ENCODE measurements around the gene KTN1.

Gene KTN1

DNA sequence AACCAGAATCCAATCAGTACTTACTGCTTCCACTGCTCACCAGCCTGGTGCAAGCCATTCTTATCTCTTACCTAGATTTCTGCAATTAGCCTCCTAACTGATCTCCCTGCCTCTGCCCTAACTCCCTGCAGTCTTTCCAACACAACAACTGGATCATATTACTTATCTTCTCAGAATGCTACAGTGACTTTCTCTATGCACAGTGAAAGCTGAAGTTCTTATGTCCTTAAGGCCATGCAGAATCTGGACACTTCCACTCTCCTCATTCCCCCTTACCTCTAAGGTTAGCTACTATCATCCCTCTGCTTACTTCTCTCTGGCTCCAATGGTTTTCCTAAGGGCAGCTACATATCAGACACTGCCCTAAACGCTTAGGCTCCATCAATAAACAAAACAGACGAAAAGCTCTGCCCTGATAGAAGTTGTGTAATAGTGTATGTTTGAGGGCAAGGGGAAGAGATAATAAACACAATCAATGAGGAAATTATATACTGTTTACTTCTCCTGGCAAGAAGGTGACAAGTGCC is 4.0 kb downstream of the KTN1 start:
- H3K4me3 ChIP-seq (ENCODE audit: low read depth, low read length, poor library complexity, severe bottlenecking): no peak overlapping the region
- no peaks in the 10 kb centered on the region for H3F3A ChIP-seq (ENCODE audit: insufficient read depth, low read length)
- H4K20me1 ChIP-seq (ENCODE audit: insufficient read depth, low read length): peaks cover 2% of the 10 kb centered on the region
- H3K79me2 ChIP-seq (ENCODE audit: insufficient read depth, low read length): peaks cover 75% of the 10 kb centered on the region
- no peaks in the 10 kb centered on the region for H3K27me3 ChIP-seq (ENCODE audit: insufficient read depth, low read length)
- H3K4me1 ChIP-seq (ENCODE audit: insufficient read depth, low read length, severe bottlenecking): peaks cover 37% of the 10 kb centered on the region
- no peaks in the 10 kb centered on the region for H3K9me3 ChIP-seq (ENCODE audit: low read length)
- H3K36me3 ChIP-seq (ENCODE audit: insufficient read depth, low read length): no peaks in the 10 kb centered on the region
- H3K9ac ChIP-seq (ENCODE audit: low read length): no peak overlapping the region
- no peak overlapping the region for H2AFZ ChIP-seq (ENCODE audit: low read length)
- H3K9me2 ChIP-seq (ENCODE audit: low read depth, low read length): no peaks in the 10 kb centered on the region
- no peak for TF ChIP-seq EZH2 (IDR thresholded peaks at IDR 0.05; ENCODE audit: borderline replicate concordance, low read length)
- TF ChIP-seq, protein P1, sequence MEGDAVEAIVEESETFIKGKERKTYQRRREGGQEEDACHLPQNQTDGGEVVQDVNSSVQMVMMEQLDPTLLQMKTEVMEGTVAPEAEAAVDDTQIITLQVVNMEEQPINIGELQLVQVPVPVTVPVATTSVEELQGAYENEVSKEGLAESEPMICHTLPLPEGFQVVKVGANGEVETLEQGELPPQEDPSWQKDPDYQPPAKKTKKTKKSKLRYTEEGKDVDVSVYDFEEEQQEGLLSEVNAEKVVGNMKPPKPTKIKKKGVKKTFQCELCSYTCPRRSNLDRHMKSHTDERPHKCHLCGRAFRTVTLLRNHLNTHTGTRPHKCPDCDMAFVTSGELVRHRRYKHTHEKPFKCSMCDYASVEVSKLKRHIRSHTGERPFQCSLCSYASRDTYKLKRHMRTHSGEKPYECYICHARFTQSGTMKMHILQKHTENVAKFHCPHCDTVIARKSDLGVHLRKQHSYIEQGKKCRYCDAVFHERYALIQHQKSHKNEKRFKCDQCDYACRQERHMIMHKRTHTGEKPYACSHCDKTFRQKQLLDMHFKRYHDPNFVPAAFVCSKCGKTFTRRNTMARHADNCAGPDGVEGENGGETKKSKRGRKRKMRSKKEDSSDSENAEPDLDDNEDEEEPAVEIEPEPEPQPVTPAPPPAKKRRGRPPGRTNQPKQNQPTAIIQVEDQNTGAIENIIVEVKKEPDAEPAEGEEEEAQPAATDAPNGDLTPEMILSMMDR (IDR thresholded peaks at IDR 0.05; ENCODE audit: low read length): no peak
- no peak overlapping the region for H3K27ac ChIP-seq (ENCODE audit: low read depth, low read length, poor library complexity, severe bottlenecking)
- no peak overlapping the region; the same call in 1 of the 2 replicates for H3K4me2 ChIP-seq (ENCODE audit: low read length)

DNA sequence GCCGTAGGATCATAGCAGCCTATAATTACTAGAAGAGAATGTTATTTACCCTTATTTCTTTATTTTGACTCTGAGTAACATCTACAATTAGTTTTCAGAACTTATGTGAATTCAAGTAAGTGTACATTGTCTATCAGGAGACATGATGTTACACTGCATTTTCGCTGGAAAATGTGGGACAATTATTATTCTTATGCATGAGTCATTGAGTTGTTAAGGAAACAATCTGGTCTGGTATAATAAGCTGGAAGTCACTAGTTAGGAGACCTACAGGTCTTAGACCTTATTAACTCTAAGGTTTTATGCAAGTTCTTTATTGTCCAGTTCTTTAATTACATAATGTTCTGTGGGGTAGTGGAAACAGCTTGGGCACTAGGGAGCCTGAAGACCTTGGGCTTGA is 5.8 kb downstream of the KTN1 start:
- Histone ChIP-seq H4K20me1 (ENCODE audit: insufficient read depth, low read length) (peaks cover 2% of the 10 kb centered on the region), H3K27me3 (ENCODE audit: insufficient read depth, low read length) (no peaks in the 10 kb centered on the region), H2AFZ (ENCODE audit: low read length) (no peak overlapping the region), H3K4me2 (ENCODE audit: low read length) (no peak overlapping the region), H3K4me1 (ENCODE audit: insufficient read depth, low read length, severe bottlenecking) (peaks cover 35% of the 10 kb centered on the region), H3K9me3 (ENCODE audit: low read length) (no peaks in the 10 kb centered on the region), H3K4me3 (ENCODE audit: low read depth, low read length, poor library complexity, severe bottlenecking) (no peak overlapping the region), H3K27ac (ENCODE audit: low read depth, low read length, poor library complexity, severe bottlenecking) (no peak overlapping the region), H3K36me3 (ENCODE audit: insufficient read depth, low read length) (0 out of 2 replicates have a peak, but pooled peaks cover 1% of the 10 kb centered on the region), H3K9me2 (ENCODE audit: low read depth, low read length) (no peaks in the 10 kb centered on the region), H3K9ac (ENCODE audit: low read length) (no peak overlapping the region), H3F3A (ENCODE audit: insufficient read depth, low read length) (no peaks in the 10 kb centered on the region), H3K79me2 (ENCODE audit: insufficient read depth, low read length) (peaks cover 90% of the 10 kb centered on the region)
- TF ChIP-seq, protein P1 (IDR thresholded peaks at IDR 0.05; ENCODE audit: low read length): no peak
- TF ChIP-seq EZH2 (IDR thresholded peaks at IDR 0.05; ENCODE audit: borderline replicate concordance, low read length): no peak

DNA sequence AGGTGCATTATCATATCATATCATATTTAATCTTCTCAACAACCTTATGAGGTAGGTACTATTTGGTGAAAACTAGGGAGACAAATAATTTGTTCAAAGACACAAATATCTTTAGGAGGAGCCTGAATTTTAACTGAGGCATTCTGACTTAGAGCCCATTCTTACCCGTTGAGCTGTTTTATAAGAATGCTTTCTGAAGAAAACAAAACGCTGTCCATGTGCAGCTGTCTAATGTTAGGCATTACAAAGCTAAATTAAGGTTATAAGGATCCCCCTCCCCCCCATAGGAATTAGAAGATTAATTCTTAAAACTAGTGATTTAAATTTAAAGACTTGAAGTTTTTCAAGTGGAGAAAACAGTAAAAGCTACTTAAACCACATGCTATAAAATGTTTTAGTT is 6.4 kb downstream of the KTN1 start:
- H3K27me3 ChIP-seq (ENCODE audit: insufficient read depth, low read length): no peaks in the 10 kb centered on the region
- H3K36me3 ChIP-seq (ENCODE audit: insufficient read depth, low read length): peaks cover 7% of the 10 kb centered on the region; the same call in 1 of the 2 replicates
- no peaks in the 10 kb centered on the region for H3K9me2 ChIP-seq (ENCODE audit: low read depth, low read length)
- no peaks in the 10 kb centered on the region for H3K9me3 ChIP-seq (ENCODE audit: low read length)
- TF ChIP-seq EZH2 (IDR thresholded peaks at IDR 0.05; ENCODE audit: borderline replicate concordance, low read length): no peak
- TF ChIP-seq, protein P1 (IDR thresholded peaks at IDR 0.05; ENCODE audit: low read length): no peak
- H3K9ac ChIP-seq (ENCODE audit: low read length): no peak overlapping the region
- H4K20me1 ChIP-seq (ENCODE audit: insufficient read depth, low read length): peaks cover 2% of the 10 kb centered on the region
- H3K4me1 ChIP-seq (ENCODE audit: insufficient read depth, low read length, severe bottlenecking): peaks cover 32% of the 10 kb centered on the region
- H3K79me2 ChIP-seq (ENCODE audit: insufficient read depth, low read length): peaks cover 95% of the 10 kb centered on the region
- no peak overlapping the region for H3K4me3 ChIP-seq (ENCODE audit: low read depth, low read length, poor library complexity, severe bottlenecking)
- no peak overlapping the region for H2AFZ ChIP-seq (ENCODE audit: low read length)
- H3K27ac ChIP-seq (ENCODE audit: low read depth, low read length, poor library complexity, severe bottlenecking): no peak overlapping the region
- no peak overlapping the region for H3K4me2 ChIP-seq (ENCODE audit: low read length)
- no peaks in the 10 kb centered on the region for H3F3A ChIP-seq (ENCODE audit: insufficient read depth, low read length)

Measured in OCI-LY1 (cell line).